ENCODE measurements around the gene FLII.

Gene FLII

GRCh38 chr17:18231164-18231563, 27.4 kb downstream of the FLII start:
- Histone ChIP-seq H3K36me3 (peaks cover 35% of the 10 kb centered on the region), H3K27ac (no peak overlapping the region), H3K9me3 (ENCODE audit: severe bottlenecking) (no peaks in the 10 kb centered on the region), H3K27me3 (ENCODE audit: insufficient read depth, low read depth, severe bottlenecking) (no peaks in the 10 kb centered on the region), H3K4me3 (ENCODE audit: low read depth, low read length) (no peak overlapping the region)
- no peak for TF ChIP-seq CTCF (IDR thresholded peaks at IDR 0.05; ENCODE audit: low read depth, low read length)
- DNase-seq, result no peak

- TF ChIP-seq CTCF (IDR thresholded peaks at IDR 0.05; ENCODE audit: low read depth, low read length), result no peak
- peaks cover 29% of the 10 kb centered on the region for H3K36me3 ChIP-seq
- H3K4me3 ChIP-seq (ENCODE audit: low read depth, low read length), result no peak overlapping the region
- H3K27ac ChIP-seq, result no peak overlapping the region
- no peak for DNase-seq
- H3K27me3 ChIP-seq (ENCODE audit: insufficient read depth, low read depth, severe bottlenecking), result no peaks in the 10 kb centered on the region
- no peaks in the 10 kb centered on the region for H3K9me3 ChIP-seq (ENCODE audit: severe bottlenecking)
Measured at GRCh38 chr17:18230288-18231141, 28.0 kb downstream of the FLII start.

- no peak for TF ChIP-seq CTCF (IDR thresholded peaks at IDR 0.05; ENCODE audit: low read depth, low read length)
- Histone ChIP-seq H3K27me3 (ENCODE audit: insufficient read depth, low read depth, severe bottlenecking) (no peaks in the 10 kb centered on the region), H3K9me3 (ENCODE audit: severe bottlenecking) (no peaks in the 10 kb centered on the region), H3K4me3 (ENCODE audit: low read depth, low read length) (no peak overlapping the region), H3K27ac (no peak overlapping the region), H3K36me3 (peaks cover 23% of the 10 kb centered on the region)
- no peak for DNase-seq
Measured at GRCh38 chr17:18229771-18230170, 28.8 kb downstream of the FLII start.

- Histone ChIP-seq H3K4me3 (ENCODE audit: low read depth, low read length) (no peak overlapping the region), H3K36me3 (peaks cover 18% of the 10 kb centered on the region), H3K27me3 (ENCODE audit: insufficient read depth, low read depth, severe bottlenecking) (no peaks in the 10 kb centered on the region), H3K27ac (no peak overlapping the region), H3K9me3 (ENCODE audit: severe bottlenecking) (no peaks in the 10 kb centered on the region)
- no peak for TF ChIP-seq CTCF (IDR thresholded peaks at IDR 0.05; ENCODE audit: low read depth, low read length)
- no peak for DNase-seq
Measured at GRCh38 chr17:18229254-18229653, 29.3 kb downstream of the FLII start.

GRCh38 chr17:18228176-18228682, 30.3 kb downstream of the FLII start:
- no peak for TF ChIP-seq CTCF (IDR thresholded peaks at IDR 0.05; ENCODE audit: low read depth, low read length)
- no peak overlapping the region for H3K4me3 ChIP-seq (ENCODE audit: low read depth, low read length)
- peaks cover 10% of the 10 kb centered on the region for H3K36me3 ChIP-seq
- H3K9me3 ChIP-seq (ENCODE audit: severe bottlenecking), result no peaks in the 10 kb centered on the region
- no peak for DNase-seq
- H3K27me3 ChIP-seq (ENCODE audit: insufficient read depth, low read depth, severe bottlenecking), result no peaks in the 10 kb centered on the region
- no peak overlapping the region for H3K27ac ChIP-seq

All from WERI-Rb-1 (cell line).